HepG2 (cell line): ENCODE data around the gene CBLB. TPM values are rescaled to one million over a fixed set of nuclear protein-coding genes. Genes with fewer than 3 reads are reported as not detected.

Source experiments
- ATAC-seq: fragments of 200-7000 bp; cut with Tn5 transposase; 3 replicates; pipeline ENCODE4 v1.9.1; 2020; ENCODE audit warnings: mild to moderate bottlenecking, moderate library complexity
- BruUV-seq: library from RNA; stranded (reverse); fragments of 400-500 nt; replicated peaks from 2 replicates; lab custom pipeline; 2021; lab: Mats Ljungman, UMichigan
- CTCF ChIA-PET: fragments of 300-600 bp; formaldehyde crosslinking; extraction: SDS; loops from one replicate; lab custom pipeline; 2021; ENCODE audit warnings: low total read pairs, inconsistent platforms, low intra/inter-chr PET ratio; lab: Yijun Ruan, JAX
- POLR2A ChIA-PET: fragments of 350-600 bp; sonication (Branson Sonifier 250); formaldehyde crosslinking; loops from one replicate; lab custom pipeline; 2020; ENCODE audit warnings: antibody characterized with exemption, inconsistent platforms; lab: Yijun Ruan, JAX
- DNase-seq: peaks from one replicate; pipeline ENCODE4 v3.0.0-alpha.2; 2015; ENCODE audit warnings: low spot score
- FAIRE-seq: peaks from 3 replicates; lab custom pipeline; 2011; peaks lifted over from hg19 to GRCh38; lab: Jason Lieb, UNC
- H2AFZ ChIP-seq: one replicate; pipeline ENCODE4 v1.6.1; 2011; ENCODE audit warnings: low read length, inconsistent platforms
- H3K27ac ChIP-seq: fragments of 300-600 bp; 3 replicates; pipeline ENCODE4 v1.8.0; 2011; ENCODE audit warnings: mixed run types, mild to moderate bottlenecking, mixed read lengths, low read length, inconsistent platforms; ENCODE audit not compliant: insufficient read depth; ENCODE audit errors: extremely low read length
- H3K27me3 ChIP-seq, 2 experiments: fragments of 200-600 bp in 1 of 2; 2 replicates in 1 of 2; 3 replicates in 1 of 2; pipeline versions ENCODE4 v1.6.0 to v1.8.0; 2011; ENCODE audit warnings: low read length in 2 of 2, mild to moderate bottlenecking in 2 of 2, moderate library complexity in 2 of 2, inconsistent platforms in 1 of 2; ENCODE audit not compliant: insufficient read depth in 2 of 2, control insufficient read depth in 1 of 2
- H3K36me3 ChIP-seq, 2 experiments: fragments of 200-600 bp in 1 of 2; replicated peaks in 1 of 2; 2 replicates in 1 of 2; 3 replicates in 1 of 2; pipeline versions ENCODE4 v1.5.1 to v1.8.0; 2011; ENCODE audit warnings: low read length in 2 of 2, inconsistent platforms in 1 of 2; ENCODE audit not compliant: insufficient read depth in 2 of 2, control insufficient read depth in 1 of 2
- H3K4me1 ChIP-seq: 2 replicates; pipeline ENCODE4 v1.5.1; 2012; ENCODE audit warnings: low read length, inconsistent platforms; ENCODE audit not compliant: insufficient read depth
- H3K4me2 ChIP-seq: 2 replicates; pipeline ENCODE4 v1.6.0; 2011; ENCODE audit warnings: low read depth, low read length, inconsistent platforms
- H3K4me3 ChIP-seq, 3 experiments: fragments of 200-600 bp in 1 of 3; sonication (generic), shearing (Covaris generic) in 1 of 3; replicated peaks in 1 of 3; 2 replicates each; pipeline ENCODE4 v1.5.1; 2011 to 2016; ENCODE audit warnings: low read length in 3 of 3, inconsistent platforms in 2 of 3, low read depth in 2 of 3, mild to moderate bottlenecking in 2 of 3, control low read depth in 1 of 3, mixed read lengths in 1 of 3; ENCODE audit not compliant: insufficient read depth in 1 of 3
- H3K79me2 ChIP-seq: one replicate; pipeline ENCODE4 v1.6.1; 2011; ENCODE audit warnings: low read length, inconsistent platforms; ENCODE audit not compliant: insufficient read depth
- H3K9ac ChIP-seq: 2 replicates; pipeline ENCODE4 v1.6.0; 2011; ENCODE audit warnings: mild to moderate bottlenecking, low read depth, low read length, inconsistent platforms; ENCODE audit not compliant: insufficient read depth
- H3K9me3 ChIP-seq: 2 replicates; pipeline ENCODE4 v1.5.1; 2012; ENCODE audit warnings: mild to moderate bottlenecking, low read length
- H4K20me1 ChIP-seq: 2 replicates; pipeline ENCODE4 v1.6.0; 2011; ENCODE audit warnings: inconsistent platforms, mild to moderate bottlenecking, low read length, moderate library complexity; ENCODE audit not compliant: insufficient read depth
- CC2D1A ChIP-seq: sonication (generic); formaldehyde crosslinking; IDR thresholded peaks from 2 replicates; pipeline ENCODE4 v1.8.1; 2023; ENCODE audit warnings: mild to moderate bottlenecking, missing genetic modification reagents
- CEBPB ChIP-seq: IDR thresholded peaks from 2 replicates; pipeline ENCODE4 v1.6.1; 2011; ENCODE audit warnings: low read depth, low read length, improper control_type of control experiment, borderline replicate concordance
- DBP ChIP-seq: sonication (generic); formaldehyde crosslinking; IDR thresholded peaks from 2 replicates; pipeline ENCODE4 v1.4.0; 2020; ENCODE audit warnings: missing genetic modification reagents; ENCODE audit errors: not compliant biosample characterization
- KAT7 ChIP-seq: IDR thresholded peaks from 2 replicates; pipeline ENCODE4 v1.6.1; 2018; ENCODE audit warnings: borderline replicate concordance, missing compliant biosample characterization
- RFX5 ChIP-seq: IDR thresholded peaks from 2 replicates; pipeline ENCODE4 v1.6.1; 2011; ENCODE audit warnings: low read depth, low read length, improper control_type of control experiment
- TGIF2 ChIP-seq: IDR thresholded peaks from 2 replicates; pipeline ENCODE4 v1.6.1; 2016; ENCODE audit warnings: control low read depth, missing compliant biosample characterization
- U2AF1 ChIP-seq: fragments of 200-400 bp; formaldehyde crosslinking; optimal IDR thresholded peaks from 2 replicates; pipeline ENCODE3; 2017; ENCODE audit warnings: mild to moderate bottlenecking, low read depth, low read length
- ZBTB39 ChIP-seq: sonication (generic); formaldehyde crosslinking; IDR thresholded peaks from 2 replicates; pipeline ENCODE4 v1.5.0; 2020; ENCODE audit warnings: missing genetic modification reagents
- ZKSCAN1 ChIP-seq: fragments of 150-350 bp; IDR thresholded peaks from 2 replicates; pipeline ENCODE4 v1.6.1; 2014; ENCODE audit warnings: low read length
- ZNF18 ChIP-seq: sonication (generic); formaldehyde crosslinking; IDR thresholded peaks from 2 replicates; pipeline ENCODE4 v1.8.0; 2022; ENCODE audit warnings: mild to moderate bottlenecking, missing genetic modification reagents; ENCODE audit not compliant: insufficient replicate concordance
- ZNF562 ChIP-seq: sonication (generic); formaldehyde crosslinking; IDR thresholded peaks from 2 replicates; pipeline ENCODE4 v1.8.0; 2022; ENCODE audit warnings: missing genetic modification reagents, borderline replicate concordance
- WGBS: methylation state at CpG from one replicate; pipeline ENCODE4 v1.1.6; 2017; ENCODE audit warnings: low lambda C conversion rate; 5-methylcytosine and 5-hydroxymethylcytosine counted together
- in situ Hi-C: cut with HindIII; loops from 2 replicates; pipeline ENCODE4 v1.10.0; 2017; ENCODE audit warnings: low pct_unique_long_range_greater_than_20kb; ENCODE audit not compliant: extremely low pct_ligation_motif_present
- intact Hi-C: fragments of 100-400 bp; cut with micrococcal nuclease; formaldehyde crosslinking; loops from one replicate; pipeline ENCODE4 v1.10.0; 2022; ENCODE audit not compliant: unreplicated experiment
- polyA plus RNA-seq, 8 experiments: library from polyadenylated mRNA; depleted of rRNA in 3 of 8; stranded (reverse) in 7 of 8; unstranded in 1 of 8; fragments of >200 nt; fragmentation: Illumina TruSeq in 4 of 8; extraction: Trizol in 4 of 8; gene quantifications; 2 replicates each; pipeline versions ENCODE4 v1.2.1 to v1.2.3, GENCODE V29; 2011 to 2016; ENCODE audit warnings: low read depth in 4 of 8, missing spikeins in 1 of 8, mixed read lengths in 1 of 8; ENCODE audit not compliant: insufficient read depth in 1 of 8
- total RNA-seq, 5 experiments: library from RNA; depleted of rRNA; stranded (reverse); fragments of >200 nt; fragmentation: Illumina TruSeq; extraction: Trizol; gene quantifications; 2 replicates each; pipeline ENCODE4 v1.2.3, GENCODE V29; 2016; ENCODE audit warnings: low read depth in 1 of 5

Gene CBLB
- total and polyA plus RNA-seq, 2 of the 13 experiments (the other 11 are each of a cell fraction or from before 2014, with no cell fraction given): 9.8 to 16.4 TPM

- intact Hi-C loops (no loop called here), in situ Hi-C loops (loop anchor here (5.0 kb wide), 1 partner anchor 57 kb away; no protein-coding TSS in a partner anchor)
- FAIRE-seq (no peak), DNase-seq (no peak), ATAC-seq (no peak)
- Histone ChIP-seq H2AFZ (no peak overlapping the region), H3K9ac (no peak overlapping the region), H3K9me3 (no peaks in the 10 kb centered on the region), H3K27me3 (no peaks in the 10 kb centered on the region), H3K36me3 (no peaks in the 10 kb centered on the region; a peak in 1 of 5 replicates), H3K4me3 (no peak overlapping the region), H3K4me1 (no peaks in the 10 kb centered on the region), H3K79me2 (no peaks in the 10 kb centered on the region), H4K20me1 (no peaks in the 10 kb centered on the region), H3K27ac (no peak overlapping the region), H3K4me2 (no peak overlapping the region)
- ChIA-PET POLR2A (no interaction called here), CTCF (no interaction called here)
- WGBS: 98% methylated on average over 3 of the region's 3 CpGs
- no peak for TF ChIP-seq ZBTB39 (CRISPR knock-in tag)
- no peak for TF ChIP-seq DBP (CRISPR knock-in tag)
- no peak for TF ChIP-seq RFX5
- no peak for TF ChIP-seq CEBPB
- no peak for TF ChIP-seq ZNF562 (CRISPR knock-in tag)
- no peak for TF ChIP-seq ZKSCAN1
- TF ChIP-seq ZNF18 (CRISPR knock-in tag): no peak
- TF ChIP-seq TGIF2 (CRISPR knock-in tag): no peak
- no peak for TF ChIP-seq CC2D1A
- no peak for TF ChIP-seq KAT7
- TF ChIP-seq U2AF1: no peak
- BruUV-seq: no TSS peak
Measured at GRCh38 chr3:105729667-105730066, 139.1 kb downstream of the CBLB start.
